Heart left ventricle (tissue), 13 donors: ENCODE results near the gene GAL3ST2.
"Not testable (repeated sequence)": the region's sequence is repeated elsewhere in the genome, so short reads cannot be mapped to it uniquely, and the experiment has no call there.

ENCODE experiments used
- CTCF ChIP-seq, 12 donors: fragments of 200-600 bp; sonication (generic) in 4 of 12; IDR thresholded peaks; one replicate each; pipeline versions ENCODE4 v1.5.0 to v1.8.0; 2018 to 2022; ENCODE audit warnings: antibody characterized with exemption in 12 of 12, mild to moderate bottlenecking in 5 of 12
- POLR2A ChIP-seq, 2 donors: fragments of 450-650 bp; IDR thresholded peaks; one replicate each; pipeline ENCODE4 v1.6.1; 2017; ENCODE audit warnings: antibody characterized with exemption in 2 of 2, mild to moderate bottlenecking in 2 of 2, moderate library complexity in 2 of 2
- donor health status: ischemic (EF 13 %, LVEDD 7.1; RV severe dilation, severe dysfunction).
- donor health status: DM: no; HTN: yes; CAD: no.
- donor health status: DM: no; HTN: no; CAD: no.
- donor health status: ischemic (EF 25% LVEDD 6.9; RV normal size, moderate dysfunction).
- donor health status: ischemic (EF 25% LVEDD 5.7; RV mildly dilated, moderate dysfunction).
- donor health status: ischemic (EF 35%, LVEDD 5.7; RV mildly dilated, moderate dysfunction).
- donor health status: nonischemic (EF 11% LVEDD 7.7; RV severe dilation, severe dysfunction).
- donor health status: DM: yes; HTN: yes; CAD: no.
- donor health status: PGD.
- donor health status: ischemic (EF 29% LVEDD 5.4; RV normal size, mild dysfunction).
- donor health status: nonischemic (EF 23%, LVEDD 6.1; RV moderate dilation, normal function).

GRCh38 chr2:241823531-241824437, 47.2 kb downstream of the GAL3ST2 start:
- not testable (repeated sequence) for TF ChIP-seq CTCF, POLR2A (IDR thresholded peaks at IDR 0.05)
